Right cardiac atrium (tissue), 5 donors: ENCODE measurements around the gene SH2D4B. TPM values are rescaled to one million over a fixed set of nuclear protein-coding genes. Genes with fewer than 3 reads are reported as not detected.
"Not testable (repeated sequence)": the region's sequence is repeated elsewhere in the genome, so short reads cannot be mapped to it uniquely, and the experiment has no call there.

Experiments
- ATAC-seq, 2 donors: fragments of 200-7000 bp; cut with Tn5 transposase; one replicate each; pipeline versions ENCODE4 v1.8.0 to v1.9.1; 2020; ENCODE audit warnings: moderate library complexity in 2 of 2, mild to moderate bottlenecking in 1 of 2
- DNase-seq, 3 donors: peaks; one replicate each; pipeline ENCODE4 v3.0.0-alpha.2; 2020
- H3K27ac ChIP-seq: one replicate; pipeline ENCODE4 v1.5.1; 2013; ENCODE audit warnings: mild to moderate bottlenecking, low read length, control low read depth, moderate library complexity
- H3K27me3 ChIP-seq: one replicate; pipeline ENCODE4 v1.6.1; 2013; ENCODE audit not compliant: control insufficient read depth, insufficient read depth
- H3K4me1 ChIP-seq: one replicate; pipeline ENCODE4 v1.6.1; 2013; ENCODE audit warnings: low read length; ENCODE audit not compliant: control insufficient read depth, insufficient read depth
- H3K4me3 ChIP-seq: one replicate; pipeline ENCODE4 v1.5.1; 2013; ENCODE audit warnings: low read length, control low read depth
- H3K9me3 ChIP-seq: one replicate; pipeline ENCODE4 v1.6.1; 2013; ENCODE audit warnings: low read length; ENCODE audit not compliant: control insufficient read depth
- WGBS: extraction: QIAGEN DNeasy Blood & Tissue Kit; methylation state at CpG from one replicate; pipeline ENCODE4 v1.1.7; 2013; 5-methylcytosine and 5-hydroxymethylcytosine counted together
- intact Hi-C, 4 donors: fragments of 100-400 bp; cut with DNase I; formaldehyde crosslinking; loops; one replicate each; pipeline versions ENCODE4 v1.11.0 to v1.14.0; 2022 to 2023
- polyA plus RNA-seq: library from polyadenylated mRNA; stranded (reverse); fragments of 200-250 nt; gene quantifications from one replicate; pipeline ENCODE4 v1.2.3, GENCODE V29; 2013
- total RNA-seq, 4 donors: library from RNA; stranded (reverse); fragmentation: NEBNext Ultra II Directional; extraction: Animal tissue kit (Norgen Biotek cat#: 25700); gene quantifications; one replicate each; pipeline ENCODE4 v1.2.1, GENCODE V29; 2021
- donor health status: healthy with polysubstance abuse.
- donor health status: DM: no; HTN: yes; CAD: no.
- donor health status: DM: no; HTN: no; CAD: no.
- donor health status: DM: no; HTN: yes; CAD: no; lungs with severe emphysema.
- donor health status: DM: yes; HTN: yes; CAD: no.

The SH2D4B gene
- total and polyA plus RNA-seq, 5 donors = not detected

- DNase-seq (no peak), ATAC-seq (no peak)
- WGBS = 92% methylated on average over 16 of the region's 16 CpGs
- peaks cover 7% of the 10 kb centered on the region for H3K4me1 ChIP-seq
- no peaks in the 10 kb centered on the region for H3K27me3 ChIP-seq
- intact Hi-C loops = no loop called here
- H3K9me3 ChIP-seq = no peaks in the 10 kb centered on the region
- no peak overlapping the region for H3K27ac ChIP-seq
- no peak overlapping the region for H3K4me3 ChIP-seq
Observed at GRCh38 chr10:80538481-80539185, 931 bp downstream of the SH2D4B start.

DNA sequence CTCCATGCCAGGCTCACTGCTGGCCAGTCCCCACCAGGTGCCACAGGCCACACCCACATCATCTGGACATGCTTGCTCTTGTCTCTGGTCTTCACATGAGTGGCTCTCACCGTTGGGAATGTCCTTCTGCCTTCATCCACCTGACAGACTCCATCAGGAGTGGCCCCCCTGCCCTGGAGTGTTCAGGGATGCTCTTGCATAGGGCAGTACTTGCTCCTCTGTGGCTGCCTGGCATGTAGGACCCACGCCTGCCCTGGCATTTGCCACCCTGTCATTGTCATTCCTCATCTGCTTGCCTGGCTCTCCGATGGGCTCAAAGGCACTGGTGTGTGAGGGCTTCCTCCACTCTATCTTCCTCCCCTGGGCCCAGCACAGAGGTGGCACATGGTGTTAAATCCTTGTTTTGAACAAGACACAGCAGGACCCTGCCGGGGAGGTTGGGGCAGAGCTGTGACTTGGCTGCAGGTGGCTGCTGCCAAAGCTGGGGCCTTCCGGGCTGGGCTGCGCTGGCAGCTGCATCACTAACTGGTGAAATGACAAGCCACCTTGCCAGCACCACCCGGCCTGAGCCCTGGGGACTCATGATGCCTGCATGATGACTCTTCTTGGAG is 1.8 kb downstream of the SH2D4B start:
- DNase-seq = no peak
- Histone ChIP-seq H3K27me3 (no peaks in the 10 kb centered on the region), H3K4me1 (peaks cover 7% of the 10 kb centered on the region), H3K27ac (no peak overlapping the region), H3K4me3 (no peak overlapping the region), H3K9me3 (no peaks in the 10 kb centered on the region)
- intact Hi-C loops = no loop called here
- 85% methylated on average over 7 of the region's 7 CpGs for whole genome bisulfite sequencing
- no peak for ATAC-seq

DNA sequence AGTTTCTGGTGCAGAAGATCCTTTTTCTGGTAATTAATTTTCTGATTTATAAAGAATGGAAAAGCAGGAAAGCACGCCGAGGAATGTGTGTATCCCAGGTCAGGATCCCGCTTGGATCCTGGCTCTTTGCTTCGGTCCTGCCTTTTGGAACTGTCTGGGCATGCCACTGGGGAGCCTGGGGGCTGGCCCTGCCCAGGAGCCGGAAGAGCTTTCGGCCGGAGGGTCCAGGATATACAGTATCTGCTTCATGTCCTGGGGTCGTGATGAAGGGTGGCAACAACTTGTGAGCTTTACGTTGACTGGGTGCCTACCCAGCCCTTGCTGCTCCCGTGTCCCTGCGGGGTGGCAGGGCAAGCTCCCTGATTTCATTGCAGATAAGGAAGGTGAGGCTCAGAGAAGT is 2.4 kb downstream of the SH2D4B start:
- ATAC-seq (no peak), DNase-seq (no peak)
- Histone ChIP-seq H3K27ac (no peak overlapping the region), H3K4me1 (peaks cover 7% of the 10 kb centered on the region), H3K9me3 (no peaks in the 10 kb centered on the region), H3K27me3 (no peaks in the 10 kb centered on the region), H3K4me3 (no peak overlapping the region)
- intact Hi-C loops = no loop called here
- 69% methylated on average over 11 of the region's 11 CpGs for WGBS

DNA sequence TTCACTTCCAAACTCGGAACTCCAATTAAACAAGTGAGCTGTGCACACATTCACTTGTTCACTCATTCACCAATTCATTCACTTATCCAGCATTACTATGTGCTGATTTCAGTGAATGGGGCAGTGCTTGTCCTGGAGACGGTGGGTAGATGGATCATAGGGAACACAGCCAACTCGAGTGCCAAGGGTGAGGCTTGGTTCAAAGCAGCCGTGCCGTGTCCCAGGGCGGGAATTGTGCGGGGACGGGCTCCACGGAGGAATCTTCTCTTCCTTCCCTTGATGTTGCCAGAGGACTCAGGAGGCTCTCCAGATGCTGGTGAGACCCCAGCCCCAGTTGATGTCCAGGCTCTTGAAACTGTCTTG is 2.9 kb downstream of the SH2D4B start:
- DNase-seq (no peak), ATAC-seq (no peak)
- H3K4me3 ChIP-seq = no peak overlapping the region
- H3K27me3 ChIP-seq = no peaks in the 10 kb centered on the region
- no peak overlapping the region for H3K27ac ChIP-seq
- peaks cover 7% of the 10 kb centered on the region for H3K4me1 ChIP-seq
- intact Hi-C loops = no loop called here
- 57% methylated on average over 9 of the region's 9 CpGs for WGBS
- no peaks in the 10 kb centered on the region for H3K9me3 ChIP-seq

GRCh38 chr10:80540981-80541750 is 3.5 kb downstream of the SH2D4B start:
- Histone ChIP-seq H3K4me1 (peaks cover 7% of the 10 kb centered on the region), H3K27ac (peak overlapping the region; percentile 11), H3K4me3 (no peak overlapping the region), H3K9me3 (no peaks in the 10 kb centered on the region), H3K27me3 (no peaks in the 10 kb centered on the region)
- ATAC-seq (peak; percentile 33 to 74), DNase-seq (no peak)
- intact Hi-C loops = no loop called here
- 62% methylated on average over 11 of the region's 11 CpGs for WGBS

- DNase-seq = no peak
- intact Hi-C loops = no loop called here
- Histone ChIP-seq H3K9me3 (no peaks in the 10 kb centered on the region), H3K27me3 (no peaks in the 10 kb centered on the region), H3K4me3 (no peak overlapping the region), H3K27ac (no peak overlapping the region), H3K4me1 (peaks cover 7% of the 10 kb centered on the region)
- ATAC-seq = no peak
- WGBS = 71% methylated on average over 4 of the region's 4 CpGs
Observed at GRCh38 chr10:80542053-80542452, 4.4 kb downstream of the SH2D4B start.

DNA sequence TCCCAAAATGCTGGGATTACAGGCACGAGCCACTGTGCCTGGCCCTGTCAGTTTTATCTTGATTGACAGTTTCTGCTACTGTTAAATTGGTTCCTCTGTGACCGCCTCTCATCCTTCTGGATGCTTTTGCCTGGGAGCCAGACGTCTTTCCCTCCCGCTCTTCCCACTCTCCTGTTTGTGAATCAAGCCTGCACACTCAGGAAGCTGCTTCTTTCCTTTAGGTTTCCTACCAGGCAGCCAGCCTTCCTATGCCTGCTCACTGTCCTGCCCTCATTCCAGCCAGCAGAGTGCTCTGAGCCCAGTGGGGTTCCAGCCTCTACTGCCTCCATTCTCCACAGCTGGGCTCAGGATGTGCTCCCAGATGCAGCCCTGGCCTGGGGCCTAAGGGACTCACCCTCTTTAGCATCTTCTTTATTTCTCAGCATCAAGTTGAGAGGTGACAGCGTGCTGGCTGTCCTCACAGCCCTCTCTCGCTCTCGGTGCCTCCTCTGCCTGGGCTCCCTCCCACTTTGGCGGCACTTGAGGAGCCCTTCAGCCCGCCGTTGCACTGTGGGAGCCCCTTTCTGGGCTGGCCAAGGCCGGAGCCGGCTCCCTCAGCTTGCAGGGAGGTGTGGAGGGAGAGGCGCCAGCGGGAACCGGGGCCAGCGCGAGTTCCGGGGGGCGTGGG is 5.1 kb downstream of the SH2D4B start:
- Histone ChIP-seq H3K27ac (no peak overlapping the region), H3K9me3 (no peaks in the 10 kb centered on the region), H3K4me3 (no peak overlapping the region), H3K27me3 (no peaks in the 10 kb centered on the region), H3K4me1 (peaks cover 4% of the 10 kb centered on the region)
- ATAC-seq = no peak
- intact Hi-C loops = no loop called here
- 92% methylated on average over 19 of the region's 19 CpGs for WGBS
- no peak for DNase-seq

DNA sequence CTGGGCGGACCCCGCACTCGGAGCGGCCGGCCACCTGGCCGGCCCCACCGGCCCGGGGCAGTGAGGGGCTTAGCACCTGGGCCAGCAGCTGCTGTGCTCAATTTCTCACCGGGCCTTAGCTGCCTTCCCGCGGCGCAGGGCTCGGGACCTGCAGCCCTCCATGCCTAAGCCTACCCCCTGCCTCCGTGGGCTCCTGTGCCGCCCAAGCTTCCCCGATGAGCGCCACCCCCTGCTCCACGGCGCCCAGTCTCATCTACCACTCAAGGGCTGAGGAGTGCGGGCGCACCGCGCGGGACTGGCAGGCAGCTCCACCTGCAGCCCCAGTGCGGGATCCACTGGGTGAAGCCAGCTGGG is 5.6 kb downstream of the SH2D4B start:
- H3K4me1 ChIP-seq, DNase-seq, H3K27ac ChIP-seq, H3K9me3 ChIP-seq, intact Hi-C loops, H3K4me3 ChIP-seq, ATAC-seq, H3K27me3 ChIP-seq: not testable (repeated sequence)
- WGBS = 98% methylated on average over 25 of the region's 25 CpGs

DNA sequence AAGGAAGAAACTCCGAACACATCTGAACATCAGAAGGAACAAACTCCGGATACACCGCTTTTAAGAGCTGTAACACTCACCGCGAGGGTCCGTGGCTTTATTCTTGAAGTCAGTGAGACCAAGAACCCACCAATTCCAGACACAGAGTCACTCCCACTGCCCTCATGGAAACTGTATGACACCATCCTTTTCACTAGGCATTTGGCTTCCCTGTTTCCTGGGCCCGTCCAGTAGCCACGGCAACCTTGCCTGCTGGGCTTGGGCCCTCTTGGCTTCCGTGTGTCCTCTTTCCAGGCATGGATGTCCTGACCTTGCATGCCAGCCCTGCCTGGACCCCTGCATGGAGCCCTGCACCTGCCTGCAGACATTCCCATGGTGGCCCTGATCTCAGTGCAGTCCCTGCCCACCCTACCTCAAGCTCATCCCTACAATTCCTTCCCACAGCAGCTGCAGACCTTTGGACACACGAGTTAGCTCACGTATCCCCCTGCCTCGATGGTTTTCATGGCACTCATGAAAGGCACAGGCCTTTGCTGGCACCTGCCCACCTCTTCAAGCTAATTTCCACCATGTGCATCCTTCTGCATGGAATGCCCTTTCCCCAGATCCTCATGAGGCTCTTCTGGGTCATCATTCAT is 6.7 kb downstream of the SH2D4B start:
- 92% methylated on average over 12 of the region's 12 CpGs for WGBS
- intact Hi-C loops = no loop called here
- no peaks in the 10 kb centered on the region for H3K27me3 ChIP-seq
- DNase-seq = no peak
- no peaks in the 10 kb centered on the region for H3K9me3 ChIP-seq
- H3K4me3 ChIP-seq = no peak overlapping the region
- no peak overlapping the region for H3K27ac ChIP-seq
- ATAC-seq = no peak
- peaks cover 4% of the 10 kb centered on the region for H3K4me1 ChIP-seq

DNA sequence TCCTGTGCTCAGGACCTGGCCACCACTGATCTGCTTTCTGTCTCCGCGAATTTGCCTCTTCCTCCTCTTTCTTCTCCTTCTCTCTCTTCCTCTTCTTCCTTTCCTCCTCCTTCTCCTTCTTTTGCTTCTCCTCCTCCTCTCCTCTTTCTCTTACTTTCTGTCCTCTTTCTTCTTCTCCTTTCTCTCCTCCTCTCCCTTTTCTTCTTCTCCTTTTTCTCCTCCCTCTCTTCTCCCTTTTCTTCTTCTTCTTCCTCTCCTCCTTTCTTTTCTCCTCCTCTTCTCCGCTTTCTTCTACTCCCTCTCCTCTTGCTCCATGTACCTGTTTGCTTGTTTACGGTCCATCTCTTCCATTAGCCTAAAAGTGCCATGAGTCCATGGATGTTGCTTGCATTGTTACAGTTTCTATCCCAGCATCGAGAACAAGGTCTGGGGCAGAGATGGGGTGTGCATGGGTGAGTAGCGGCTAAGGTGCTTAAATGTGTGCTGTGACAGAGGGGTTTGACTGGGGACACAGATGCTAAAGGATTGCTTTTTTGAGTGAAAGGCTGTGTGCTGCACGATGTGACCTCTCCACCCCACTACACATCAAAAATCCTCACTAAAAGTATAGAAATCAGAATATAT is 7.7 kb downstream of the SH2D4B start:
- intact Hi-C loops = no loop called here
- H3K4me3 ChIP-seq = no peak overlapping the region
- 92% methylated on average over 7 of the region's 7 CpGs for WGBS
- no peak for ATAC-seq
- H3K27me3 ChIP-seq = no peaks in the 10 kb centered on the region
- H3K9me3 ChIP-seq = no peaks in the 10 kb centered on the region
- H3K4me1 ChIP-seq = peaks cover 4% of the 10 kb centered on the region
- H3K27ac ChIP-seq = no peak overlapping the region
- DNase-seq = no peak
